ENCODE measurements around the gene AKAP6.

- no peak for TF ChIP-seq MAX (IDR thresholded peaks at IDR 0.05)
- TF ChIP-seq POLR2AphosphoS5 (IDR thresholded peaks at IDR 0.05; ENCODE audit: low read depth, low read length) = no peak
These were observed 69.0 kb downstream of the AKAP6 start for GRCh38 chr14:32397861-32398640.
